ENCODE data around the gene PRR9.

GRCh38 chr1:153192697-153193096 is 24.7 kb upstream of the PRR9 start:
- TF ChIP-seq POLR2AphosphoS5 (IDR thresholded peaks at IDR 0.05) (no peak), CTCF (IDR thresholded peaks at IDR 0.05) (peak in 4 of 7 experiments; percentile 11 to 40 (median 18))
